H9 (cell line): ENCODE data around the gene UST. TPM values are rescaled to one million over a fixed set of nuclear protein-coding genes. Genes with fewer than 3 reads are reported as not detected.

Experiments used
- DNase-seq: peaks from one replicate; pipeline ENCODE4 v3.0.0-alpha.2; 2017
- H2AFZ ChIP-seq: one replicate; pipeline ENCODE4 v1.6.1; 2013; ENCODE audit warnings: mild to moderate bottlenecking, low read length, control low read depth, moderate library complexity
- H2AK5ac ChIP-seq: 2 replicates; pipeline ENCODE4 v1.6.1; 2013; ENCODE audit warnings: low read length, control low read depth, mixed read lengths; ENCODE audit not compliant: insufficient read length
- H2BK120ac ChIP-seq: one replicate; pipeline ENCODE4 v1.6.1; 2013; ENCODE audit warnings: low read depth, mild to moderate bottlenecking, low read length, control low read depth, inconsistent platforms; ENCODE audit not compliant: poor library complexity, severe bottlenecking
- H2BK12ac ChIP-seq: 2 replicates; pipeline ENCODE4 v1.6.1; 2013; ENCODE audit warnings: low read length, control low read depth, mixed read lengths, low read depth; ENCODE audit not compliant: insufficient read length
- H2BK15ac ChIP-seq: 2 replicates; pipeline ENCODE4 v1.6.1; 2013; ENCODE audit warnings: low read depth, low read length, control low read depth
- H2BK20ac ChIP-seq: one replicate; pipeline ENCODE4 v1.6.1; 2013; ENCODE audit warnings: low read depth, mild to moderate bottlenecking, low read length, control low read depth, inconsistent platforms; ENCODE audit not compliant: poor library complexity, severe bottlenecking
- H2BK5ac ChIP-seq: 2 replicates; pipeline ENCODE4 v1.6.1; 2013; ENCODE audit warnings: low read length, control low read depth, mixed read lengths; ENCODE audit not compliant: insufficient read length
- H3K14ac ChIP-seq: 2 replicates; pipeline ENCODE4 v1.6.1; 2013; ENCODE audit warnings: low read length, control low read depth; ENCODE audit not compliant: insufficient read depth
- H3K18ac ChIP-seq: 2 replicates; pipeline ENCODE4 v1.6.1; 2013; ENCODE audit warnings: low read depth, mild to moderate bottlenecking, mixed read lengths, low read length, control low read depth; ENCODE audit not compliant: insufficient read length
- H3K23ac ChIP-seq: 2 replicates; pipeline ENCODE4 v1.6.1; 2013; ENCODE audit warnings: low read length, control low read depth, mixed read lengths, low read depth; ENCODE audit not compliant: insufficient read length
- H3K23me2 ChIP-seq: 2 replicates; pipeline ENCODE4 v1.6.1; 2013; ENCODE audit warnings: low read depth, mild to moderate bottlenecking, mixed read lengths, low read length, control low read depth; ENCODE audit not compliant: insufficient read length, poor library complexity, severe bottlenecking
- H3K27ac ChIP-seq: 2 replicates; pipeline ENCODE4 v1.5.1; 2013; ENCODE audit warnings: low read length, control low read depth, mixed read lengths, low read depth; ENCODE audit not compliant: insufficient read length
- H3K27me3 ChIP-seq: 2 replicates; pipeline ENCODE4 v1.6.1; 2013; ENCODE audit warnings: low read length, control low read depth, inconsistent platforms; ENCODE audit not compliant: insufficient read depth
- H3K4ac ChIP-seq: 2 replicates; pipeline ENCODE4 v1.6.1; 2013; ENCODE audit warnings: low read depth, mild to moderate bottlenecking, control low read depth, inconsistent platforms, low read length, moderate library complexity
- H3K4me1 ChIP-seq: 2 replicates; pipeline ENCODE4 v1.6.1; 2013; ENCODE audit warnings: low read length, control low read depth, inconsistent platforms; ENCODE audit not compliant: insufficient read depth
- H3K4me2 ChIP-seq: 2 replicates; pipeline ENCODE4 v1.6.1; 2013; ENCODE audit warnings: low read length, control low read depth, mixed read lengths; ENCODE audit not compliant: insufficient read length, insufficient read depth
- H3K56ac ChIP-seq: 2 replicates; pipeline ENCODE4 v1.6.1; 2013; ENCODE audit warnings: low read depth, mild to moderate bottlenecking, mixed read lengths, low read length, control low read depth; ENCODE audit not compliant: insufficient read length
- H3K79me1 ChIP-seq: 2 replicates; pipeline ENCODE4 v1.6.1; 2013; ENCODE audit warnings: low read depth, mild to moderate bottlenecking, moderate library complexity, low read length, control low read depth, inconsistent platforms; ENCODE audit not compliant: insufficient read depth, poor library complexity, severe bottlenecking
- H3K79me2 ChIP-seq: 2 replicates; pipeline ENCODE4 v1.6.1; 2013; ENCODE audit warnings: low read length, control low read depth, inconsistent platforms; ENCODE audit not compliant: insufficient read depth
- H3K9ac ChIP-seq: 2 replicates; pipeline ENCODE4 v1.6.1; 2013; ENCODE audit warnings: low read length, control low read depth, mixed read lengths; ENCODE audit not compliant: insufficient read length; ENCODE audit errors: extremely low read depth
- H3K9me3 ChIP-seq: one replicate; pipeline ENCODE4 v1.6.1; 2013; ENCODE audit warnings: low read depth, low read length, inconsistent platforms; ENCODE audit not compliant: control insufficient read depth
- H3T11ph ChIP-seq: one replicate; pipeline ENCODE4 v1.6.1; 2013; ENCODE audit warnings: mild to moderate bottlenecking, low read length, control low read depth, inconsistent platforms
- H4K20me1 ChIP-seq: one replicate; pipeline ENCODE4 v1.6.1; 2013; ENCODE audit not compliant: control insufficient read depth, insufficient read length, insufficient read depth
- H4K5ac ChIP-seq: 2 replicates; pipeline ENCODE4 v1.6.1; 2013; ENCODE audit warnings: low read depth, mild to moderate bottlenecking, mixed read lengths, low read length, control low read depth; ENCODE audit not compliant: insufficient read length
- H4K8ac ChIP-seq: replicated peaks from 2 replicates; pipeline ENCODE4 v1.6.1; 2013; ENCODE audit warnings: low read length, control low read depth, mixed read lengths, low read depth; ENCODE audit not compliant: insufficient read length
- H4K91ac ChIP-seq: 2 replicates; pipeline ENCODE4 v1.6.1; 2013; ENCODE audit warnings: low read depth, mild to moderate bottlenecking, moderate library complexity, mixed read lengths, low read length, control low read depth; ENCODE audit not compliant: insufficient read length
- H3K27ac Mint-ChIP-seq, 3 experiments: 2 replicates in 2 of 3; 3 replicates in 1 of 3; pipeline ENCODE4 v1.8.0; 2020 to 2021; ENCODE audit warnings: mixed read lengths in 3 of 3, mild to moderate bottlenecking in 1 of 3, moderate library complexity in 1 of 3
- H3K27me3 Mint-ChIP-seq: 2 replicates; pipeline ENCODE4 v1.8.0; 2021; ENCODE audit warnings: low read depth, mild to moderate bottlenecking, moderate library complexity, mixed read lengths
- H3K36me3 Mint-ChIP-seq, 3 experiments: 2 replicates in 2 of 3; 3 replicates in 1 of 3; pipeline ENCODE4 v1.8.0; 2020 to 2021; ENCODE audit warnings: low read depth in 3 of 3, mixed read lengths in 3 of 3; ENCODE audit not compliant: insufficient read depth in 1 of 3
- H3K4me1 Mint-ChIP-seq, 2 experiments: 2 replicates each; pipeline ENCODE4 v1.8.0; 2020; ENCODE audit warnings: mixed read lengths in 2 of 2
- H3K4me3 Mint-ChIP-seq, 2 experiments: 2 replicates in 1 of 2; 3 replicates in 1 of 2; pipeline ENCODE4 v1.8.0; 2020 to 2021; ENCODE audit warnings: mild to moderate bottlenecking in 2 of 2, mixed read lengths in 2 of 2, moderate library complexity in 1 of 2
- H3K9me3 Mint-ChIP-seq, 2 experiments: 2 replicates in 1 of 2; 3 replicates in 1 of 2; pipeline ENCODE4 v1.8.0; 2020; ENCODE audit warnings: mild to moderate bottlenecking in 2 of 2, mixed read lengths in 2 of 2, moderate library complexity in 1 of 2
- CTCF ChIP-seq: fragments of 200-600 bp; sonication (generic); conservative IDR thresholded peaks from 3 replicates; pipeline ENCODE4 v1.8.0; 2021; ENCODE audit warnings: antibody characterized with exemption, mild to moderate bottlenecking
- WGBS: extraction: QIAGEN DNeasy Blood & Tissue Kit; methylation state at CpG from one replicate; pipeline ENCODE4 v1.1.7; 2013; ENCODE audit warnings: missing lambda C conversion rate, low lambda C conversion rate, mixed read lengths; ENCODE audit not compliant: insufficient read length; ENCODE audit errors: extremely low coverage; 5-methylcytosine and 5-hydroxymethylcytosine counted together
- total RNA-seq: library from RNA; stranded (reverse); gene quantifications from 2 replicates; pipeline ENCODE4 v1.2.1, GENCODE V29; 2021

Gene UST
- total RNA-seq, 1 experiment from 2014 or later, result 14.4 TPM

- Histone ChIP-seq H3K79me2 (peaks cover 36% of the 10 kb centered on the region), H4K8ac (no peak overlapping the region), H2AFZ (no peak overlapping the region), H3K9me3 (no peaks in the 10 kb centered on the region), H2BK15ac (no peak overlapping the region), H3K56ac (no peak overlapping the region), H3T11ph (no peak overlapping the region), H3K23ac (no peak overlapping the region), H2BK5ac (no peak overlapping the region), H3K4me2 (no peak overlapping the region), H3K9ac (peak overlapping the region; percentile 25), H3K4me1 (peaks cover 21% of the 10 kb centered on the region), H2BK12ac (no peak overlapping the region), H3K14ac (peak overlapping the region; percentile 76), H3K27ac (no peak overlapping the region), H3K79me1 (peaks cover 21% of the 10 kb centered on the region), H3K4ac (no peak overlapping the region), H4K5ac (no peak overlapping the region), H3K18ac (peak overlapping the region; percentile 37), H3K27me3 (no peaks in the 10 kb centered on the region; the same call in 1 of the 2 replicates), H3K23me2 (no peaks in the 10 kb centered on the region), H4K91ac (no peak overlapping the region), H2BK120ac (no peak overlapping the region), H2BK20ac (no peak overlapping the region), H2AK5ac (no peak overlapping the region), H4K20me1 (no peaks in the 10 kb centered on the region)
- DNase-seq, result no peak
- H3K4me1 Mint-ChIP-seq, result peaks cover 57 to 63% of the 10 kb centered on the region in 2 experiments
- H3K4me3 Mint-ChIP-seq, result no peak overlapping the region; a peak in 1 of 5 replicates
- H3K9me3 Mint-ChIP-seq, result peaks cover 0 to 4% of the 10 kb centered on the region in 2 experiments; a peak in 4 of 5 replicates
- TF ChIP-seq CTCF, result no peak
- peaks cover 0 to 5% (median 4%) of the 10 kb centered on the region in 3 experiments; a peak in 4 of 7 replicates for H3K36me3 Mint-ChIP-seq
- no CpG with 5 or more reads among the region's 3 CpGs for WGBS
- no peaks in the 10 kb centered on the region for H3K27me3 Mint-ChIP-seq
- peak overlapping the region; percentile 71 to 79 (median 77); a peak in 5 of 7 replicates for H3K27ac Mint-ChIP-seq
These were observed 21.9 kb downstream of the UST start for GRCh38 chr6:148768646-148769270.
